GM13977 (cell line): ENCODE results near the gene RAB40A.

Experiments used
- DNase-seq: peaks from one replicate; pipeline ENCODE4 v3.0.0; 2012; ENCODE audit warnings: low spot score
- in situ Hi-C: fragments of 300-500 bp; cut with MboI; formaldehyde crosslinking; loops from one replicate; pipeline ENCODE4 v1.12.0; 2022; ENCODE audit warnings: low sequenced_read_pairs, low pct_unique_long_range_greater_than_20kb, mixed read lengths, inconsistent platforms; ENCODE audit not compliant: unreplicated experiment
- TF ChIP-seq, protein P1 (sequence below): IDR thresholded peaks from 2 replicates; pipeline ENCODE4 v1.5.1; 2012; ENCODE audit warnings: mild to moderate bottlenecking, control low read depth; ENCODE audit not compliant: insufficient read depth; ENCODE audit errors: extremely low read depth, missing control alignments

The RAB40A gene

DNA sequence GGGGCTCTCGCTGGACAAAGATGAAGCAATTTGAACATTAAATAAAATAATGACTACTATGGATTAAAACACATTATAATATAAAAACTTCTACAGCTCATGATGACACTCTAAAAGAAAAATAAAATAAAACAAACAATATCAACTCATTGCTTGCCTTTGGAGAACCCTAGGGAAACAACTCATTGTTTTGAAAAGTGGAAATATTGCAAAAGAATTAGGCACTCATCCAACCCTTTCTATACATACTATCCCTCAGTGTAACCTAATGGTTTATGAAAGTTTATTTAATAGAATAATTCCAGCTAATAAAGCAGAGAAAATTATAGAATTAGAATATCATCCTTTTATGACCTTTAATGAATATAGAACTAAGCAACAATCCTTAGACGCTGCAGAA lies 718 bp downstream of the RAB40A start:
- no peak for DNase-seq
- TF ChIP-seq, protein P1, sequence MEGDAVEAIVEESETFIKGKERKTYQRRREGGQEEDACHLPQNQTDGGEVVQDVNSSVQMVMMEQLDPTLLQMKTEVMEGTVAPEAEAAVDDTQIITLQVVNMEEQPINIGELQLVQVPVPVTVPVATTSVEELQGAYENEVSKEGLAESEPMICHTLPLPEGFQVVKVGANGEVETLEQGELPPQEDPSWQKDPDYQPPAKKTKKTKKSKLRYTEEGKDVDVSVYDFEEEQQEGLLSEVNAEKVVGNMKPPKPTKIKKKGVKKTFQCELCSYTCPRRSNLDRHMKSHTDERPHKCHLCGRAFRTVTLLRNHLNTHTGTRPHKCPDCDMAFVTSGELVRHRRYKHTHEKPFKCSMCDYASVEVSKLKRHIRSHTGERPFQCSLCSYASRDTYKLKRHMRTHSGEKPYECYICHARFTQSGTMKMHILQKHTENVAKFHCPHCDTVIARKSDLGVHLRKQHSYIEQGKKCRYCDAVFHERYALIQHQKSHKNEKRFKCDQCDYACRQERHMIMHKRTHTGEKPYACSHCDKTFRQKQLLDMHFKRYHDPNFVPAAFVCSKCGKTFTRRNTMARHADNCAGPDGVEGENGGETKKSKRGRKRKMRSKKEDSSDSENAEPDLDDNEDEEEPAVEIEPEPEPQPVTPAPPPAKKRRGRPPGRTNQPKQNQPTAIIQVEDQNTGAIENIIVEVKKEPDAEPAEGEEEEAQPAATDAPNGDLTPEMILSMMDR, result no peak
- in situ Hi-C loops, result loop anchor here (25.0 kb wide), 1 partner anchor 419 kb away; no protein-coding TSS in a partner anchor

DNA sequence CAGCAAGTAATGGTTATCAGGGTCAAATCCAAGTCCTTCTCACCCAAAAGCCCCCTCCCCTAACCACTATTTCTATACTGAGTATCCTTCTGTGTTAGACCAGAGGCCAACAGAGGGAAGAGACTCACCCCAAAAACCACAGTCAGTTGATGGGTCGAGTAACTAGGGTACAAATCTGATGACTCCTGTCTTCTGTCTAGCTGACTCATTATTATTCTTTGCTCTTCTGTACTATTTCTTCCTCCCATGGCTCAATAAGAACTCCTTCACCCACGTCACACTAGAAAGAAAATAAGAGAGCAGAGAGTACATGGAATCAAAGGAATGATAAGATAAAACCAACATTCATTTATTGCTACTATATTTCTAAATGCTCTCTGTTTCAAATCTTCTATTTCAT lies 2.0 kb downstream of the RAB40A start:
- in situ Hi-C loops, result loop anchor here (25.0 kb wide), 1 partner anchor 420 kb away; no protein-coding TSS in a partner anchor
- TF ChIP-seq, protein P1, result no peak
- DNase-seq, result no peak

DNA sequence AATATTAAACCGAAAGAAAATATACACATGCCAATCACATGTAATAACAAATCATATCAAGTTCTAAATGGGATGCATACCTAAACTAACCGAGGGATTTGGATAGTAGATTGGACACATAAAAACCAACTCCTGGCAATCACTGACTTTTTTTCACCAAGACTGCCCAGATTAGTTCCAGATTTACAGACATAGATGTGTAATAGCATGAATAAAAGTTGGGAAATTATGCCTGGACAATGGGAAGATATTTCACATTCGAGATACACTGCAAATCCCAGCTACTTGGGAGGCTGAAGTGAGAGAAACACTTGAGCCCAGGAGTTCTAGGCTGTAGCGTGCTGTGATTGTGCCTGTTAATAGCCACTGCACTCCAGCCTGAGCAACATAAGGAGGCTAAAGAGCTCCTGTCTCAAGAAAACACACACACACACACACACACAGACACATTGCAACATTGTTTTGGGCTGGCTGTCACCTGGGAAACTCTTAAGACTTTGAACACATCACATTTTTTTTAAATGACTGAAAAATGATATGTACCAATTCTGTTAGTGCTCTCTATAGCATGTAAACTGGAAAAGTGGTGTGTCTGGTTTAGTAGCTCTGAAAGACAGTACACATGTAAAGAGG lies 5.7 kb downstream of the RAB40A start:
- TF ChIP-seq, protein P1, result no peak
- in situ Hi-C loops, result loop anchor here (25.0 kb wide), 1 partner anchor 424 kb away; no protein-coding TSS in a partner anchor
- no peak for DNase-seq

DNA sequence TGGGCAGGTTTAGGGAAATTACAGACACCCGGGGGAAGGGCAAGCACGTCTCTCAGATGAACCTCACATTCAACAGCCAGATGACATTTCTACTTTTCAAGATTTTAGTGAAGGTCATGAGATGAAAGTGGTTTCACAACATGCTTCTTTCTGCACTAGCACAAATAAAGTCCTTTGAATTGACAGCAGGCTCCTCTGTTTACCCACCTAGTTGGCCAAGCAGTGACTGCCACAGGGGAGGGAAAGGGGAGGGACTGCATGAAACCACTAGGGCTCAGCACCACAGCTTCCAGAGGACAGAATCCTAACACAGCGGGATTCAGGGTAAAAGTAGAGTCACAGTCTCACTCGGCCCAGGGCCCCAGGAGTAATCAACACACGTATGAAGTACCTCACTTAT lies 6.2 kb downstream of the RAB40A start:
- DNase-seq, result no peak
- TF ChIP-seq, protein P1, result no peak
- in situ Hi-C loops, result loop anchor here (25.0 kb wide), 1 partner anchor 424 kb away; no protein-coding TSS in a partner anchor

DNA sequence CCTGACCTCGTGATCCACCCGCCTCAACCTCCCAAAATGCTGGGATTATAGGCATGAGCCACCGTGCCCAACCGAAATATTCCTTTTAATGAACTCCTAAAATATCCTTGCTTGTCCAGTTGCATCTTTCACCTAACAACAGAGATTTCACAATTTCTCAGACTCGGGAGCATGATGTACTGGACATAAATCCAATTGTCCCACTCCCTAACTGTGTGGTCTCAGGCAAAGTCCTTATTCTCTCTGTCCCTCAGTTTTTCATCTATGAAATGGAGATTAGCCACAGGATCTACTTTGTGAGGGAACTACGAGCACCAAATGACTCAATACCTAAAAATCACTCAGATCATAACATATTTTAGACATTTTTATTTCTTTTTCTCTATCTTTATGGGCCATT lies 9.3 kb downstream of the RAB40A start:
- DNase-seq, result no peak
- in situ Hi-C loops, result loop anchor here (25.0 kb wide), 1 partner anchor 427 kb away; no protein-coding TSS in a partner anchor
- TF ChIP-seq, protein P1, result no peak

DNA sequence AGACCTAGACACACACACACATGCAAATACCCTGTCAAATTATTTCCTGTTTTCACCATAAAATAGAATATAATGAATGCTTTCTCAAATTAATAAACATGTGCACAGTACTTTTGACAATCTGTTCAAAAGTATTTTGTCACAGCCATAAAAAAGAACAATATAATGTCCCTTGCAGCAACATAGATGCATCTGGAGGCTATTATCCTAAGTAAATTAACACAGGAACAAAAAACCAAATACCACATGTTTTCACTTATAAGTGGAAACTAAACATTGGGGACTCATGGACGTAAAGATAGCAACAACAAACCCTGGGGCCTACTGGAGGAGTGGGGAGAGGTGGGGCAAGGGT lies 15.5 kb downstream of the RAB40A start:
- in situ Hi-C loops, result loop anchor here (25.0 kb wide), 1 partner anchor 433 kb away; no protein-coding TSS in a partner anchor
- no peak for DNase-seq
- TF ChIP-seq, protein P1, result no peak
